Measurements from ENCODE around the gene XRCC2. TPM values are rescaled to one million over a fixed set of nuclear protein-coding genes. Genes with fewer than 3 reads are reported as not detected.

Gene XRCC2
- total RNA-seq, 1 donor from 2014 or later = 0.60 TPM

DNA sequence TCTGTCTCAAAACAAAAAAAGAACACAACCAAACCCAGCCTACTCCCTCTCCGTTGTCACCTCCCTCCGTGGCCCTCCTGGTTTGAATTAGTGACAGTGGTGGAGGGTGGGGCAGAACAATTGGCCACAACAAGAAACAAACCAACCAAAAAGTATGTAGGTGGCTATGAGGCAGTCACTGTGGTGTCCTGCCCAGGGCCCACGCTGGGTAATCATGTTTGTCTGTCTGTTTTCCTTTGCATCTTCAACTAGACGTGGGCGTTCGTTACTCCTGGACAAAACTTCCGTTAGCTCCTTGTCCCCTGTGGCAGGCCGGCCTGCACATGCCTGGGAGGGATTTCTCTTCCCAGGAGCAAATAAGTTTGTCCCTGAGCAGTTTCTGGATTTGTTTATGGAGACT lies 78.4 kb downstream of the XRCC2 start:
- intact Hi-C loops (cut with micrococcal nuclease) = no loop called here
- TF ChIP-seq, protein P1, sequence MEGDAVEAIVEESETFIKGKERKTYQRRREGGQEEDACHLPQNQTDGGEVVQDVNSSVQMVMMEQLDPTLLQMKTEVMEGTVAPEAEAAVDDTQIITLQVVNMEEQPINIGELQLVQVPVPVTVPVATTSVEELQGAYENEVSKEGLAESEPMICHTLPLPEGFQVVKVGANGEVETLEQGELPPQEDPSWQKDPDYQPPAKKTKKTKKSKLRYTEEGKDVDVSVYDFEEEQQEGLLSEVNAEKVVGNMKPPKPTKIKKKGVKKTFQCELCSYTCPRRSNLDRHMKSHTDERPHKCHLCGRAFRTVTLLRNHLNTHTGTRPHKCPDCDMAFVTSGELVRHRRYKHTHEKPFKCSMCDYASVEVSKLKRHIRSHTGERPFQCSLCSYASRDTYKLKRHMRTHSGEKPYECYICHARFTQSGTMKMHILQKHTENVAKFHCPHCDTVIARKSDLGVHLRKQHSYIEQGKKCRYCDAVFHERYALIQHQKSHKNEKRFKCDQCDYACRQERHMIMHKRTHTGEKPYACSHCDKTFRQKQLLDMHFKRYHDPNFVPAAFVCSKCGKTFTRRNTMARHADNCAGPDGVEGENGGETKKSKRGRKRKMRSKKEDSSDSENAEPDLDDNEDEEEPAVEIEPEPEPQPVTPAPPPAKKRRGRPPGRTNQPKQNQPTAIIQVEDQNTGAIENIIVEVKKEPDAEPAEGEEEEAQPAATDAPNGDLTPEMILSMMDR (IDR thresholded peaks at IDR 0.05; ENCODE audit: borderline replicate concordance) = no peak
- H3K27me3 ChIP-seq (ENCODE audit: low read depth) = peaks cover 11% of the 10 kb centered on the region

DNA sequence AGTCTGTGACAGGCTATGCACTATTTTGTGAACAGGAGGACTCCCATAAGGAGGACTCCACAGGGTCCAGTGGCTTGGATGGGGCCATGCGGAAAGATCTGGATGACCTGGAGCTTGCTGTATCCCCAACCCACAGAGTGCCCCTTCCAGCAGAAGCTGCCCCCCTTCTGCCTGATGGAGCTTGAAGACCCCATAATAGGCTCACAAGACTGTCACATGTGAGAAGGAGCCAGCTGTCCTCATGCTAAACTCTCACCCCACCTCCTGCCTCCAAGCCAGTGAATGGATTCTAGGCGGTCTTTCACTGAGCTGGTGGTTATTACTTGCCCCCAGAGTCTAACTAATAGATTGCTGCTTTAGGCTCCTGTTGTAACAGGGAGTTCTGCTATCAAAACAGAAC lies 79.1 kb downstream of the XRCC2 start:
- no peaks in the 10 kb centered on the region for H3K9me3 ChIP-seq (replicated peaks)
- H3K36me3 ChIP-seq = no peaks in the 10 kb centered on the region

More for the DNA sequence above, 78.4 kb downstream of the XRCC2 start:
- Histone ChIP-seq H3K27ac (replicated peaks) (no peak overlapping the region), H3K4me1 (no peaks in the 10 kb centered on the region), H3K36me3 (no peaks in the 10 kb centered on the region), H3K4me3 (no peak overlapping the region), H3K9me3 (replicated peaks) (no peaks in the 10 kb centered on the region)
- no peak for DNase-seq

More for the DNA sequence above, 79.1 kb downstream of the XRCC2 start:
- TF ChIP-seq, protein P1 (IDR thresholded peaks at IDR 0.05; ENCODE audit: borderline replicate concordance) = no peak
- intact Hi-C loops (cut with micrococcal nuclease) = no loop called here
- H3K4me3 ChIP-seq = no peak overlapping the region
- H3K4me1 ChIP-seq = no peaks in the 10 kb centered on the region
- DNase-seq = no peak
- H3K27me3 ChIP-seq (ENCODE audit: low read depth) = peaks cover 7% of the 10 kb centered on the region
- no peak overlapping the region for H3K27ac ChIP-seq (replicated peaks)

Other genes with a start within 250 kb of the XRCC2 start
- gene KMT2C, start 240.1 kb downstream of the XRCC2 start, total RNA-seq = 42.3 TPM
- 9.0 TPM for gene ACTR3B, start 83.6 kb upstream of the XRCC2 start, total RNA-seq